HL-60 (cell line): ENCODE data around the gene ZNF664.

Experiments used
- GABPA ChIP-seq: IDR thresholded peaks from 2 replicates; pipeline ENCODE4 v1.6.1; 2012; ENCODE audit warnings: low read depth
- POLR2AphosphoS5 ChIP-seq: IDR thresholded peaks from 2 replicates; pipeline ENCODE4 v1.6.1; 2012; ENCODE audit warnings: low read depth
- TF ChIP-seq, protein P1 (sequence below): IDR thresholded peaks from one replicate; pipeline ENCODE4 v1.5.1; 2011; ENCODE audit warnings: low read length, control low read depth, inconsistent platforms; ENCODE audit not compliant: insufficient read depth
- TF ChIP-seq, protein P2 (sequence below): IDR thresholded peaks from 2 replicates; pipeline ENCODE4 v1.6.1; 2012; ENCODE audit warnings: low read depth; ENCODE audit not compliant: insufficient replicate concordance

DNA sequence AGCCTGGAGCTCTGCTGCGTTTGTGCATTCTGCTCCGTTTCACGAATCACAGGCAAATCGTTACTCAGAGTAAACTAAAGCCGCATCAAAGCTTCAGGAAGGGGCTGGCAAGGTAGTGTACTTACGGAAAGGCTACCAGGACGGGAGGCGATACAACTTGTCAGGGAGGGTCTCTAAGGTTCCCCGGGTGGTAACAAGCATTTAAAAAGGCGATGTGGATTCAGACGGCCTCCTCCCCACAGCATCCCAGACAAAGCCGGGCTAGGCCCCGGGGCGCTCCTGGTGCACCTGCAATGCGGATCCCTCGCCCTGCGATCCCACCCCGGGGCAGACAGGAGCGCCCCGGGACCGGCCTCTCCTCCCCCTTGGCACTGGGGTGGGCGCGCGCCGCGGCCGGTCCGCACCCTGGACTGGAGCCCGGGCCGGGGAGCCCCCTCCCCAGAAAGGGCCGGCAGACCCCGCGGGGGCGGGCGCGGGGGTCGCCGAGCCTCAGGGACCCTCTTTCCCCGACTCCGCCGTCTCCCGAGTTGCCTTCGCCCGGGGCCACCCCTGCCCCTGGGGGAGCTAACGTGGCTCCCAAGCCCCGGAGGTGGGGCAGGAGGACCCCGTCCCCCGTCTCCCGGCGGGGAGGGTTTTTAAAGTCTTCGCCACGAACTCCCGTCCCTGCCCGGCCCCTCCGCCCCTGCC, 1.1 kb upstream of the ZNF664 start:
- TF ChIP-seq POLR2AphosphoS5 (no peak), GABPA (no peak)
- TF ChIP-seq, protein P1, sequence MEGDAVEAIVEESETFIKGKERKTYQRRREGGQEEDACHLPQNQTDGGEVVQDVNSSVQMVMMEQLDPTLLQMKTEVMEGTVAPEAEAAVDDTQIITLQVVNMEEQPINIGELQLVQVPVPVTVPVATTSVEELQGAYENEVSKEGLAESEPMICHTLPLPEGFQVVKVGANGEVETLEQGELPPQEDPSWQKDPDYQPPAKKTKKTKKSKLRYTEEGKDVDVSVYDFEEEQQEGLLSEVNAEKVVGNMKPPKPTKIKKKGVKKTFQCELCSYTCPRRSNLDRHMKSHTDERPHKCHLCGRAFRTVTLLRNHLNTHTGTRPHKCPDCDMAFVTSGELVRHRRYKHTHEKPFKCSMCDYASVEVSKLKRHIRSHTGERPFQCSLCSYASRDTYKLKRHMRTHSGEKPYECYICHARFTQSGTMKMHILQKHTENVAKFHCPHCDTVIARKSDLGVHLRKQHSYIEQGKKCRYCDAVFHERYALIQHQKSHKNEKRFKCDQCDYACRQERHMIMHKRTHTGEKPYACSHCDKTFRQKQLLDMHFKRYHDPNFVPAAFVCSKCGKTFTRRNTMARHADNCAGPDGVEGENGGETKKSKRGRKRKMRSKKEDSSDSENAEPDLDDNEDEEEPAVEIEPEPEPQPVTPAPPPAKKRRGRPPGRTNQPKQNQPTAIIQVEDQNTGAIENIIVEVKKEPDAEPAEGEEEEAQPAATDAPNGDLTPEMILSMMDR = no peak
- TF ChIP-seq, protein P2, sequence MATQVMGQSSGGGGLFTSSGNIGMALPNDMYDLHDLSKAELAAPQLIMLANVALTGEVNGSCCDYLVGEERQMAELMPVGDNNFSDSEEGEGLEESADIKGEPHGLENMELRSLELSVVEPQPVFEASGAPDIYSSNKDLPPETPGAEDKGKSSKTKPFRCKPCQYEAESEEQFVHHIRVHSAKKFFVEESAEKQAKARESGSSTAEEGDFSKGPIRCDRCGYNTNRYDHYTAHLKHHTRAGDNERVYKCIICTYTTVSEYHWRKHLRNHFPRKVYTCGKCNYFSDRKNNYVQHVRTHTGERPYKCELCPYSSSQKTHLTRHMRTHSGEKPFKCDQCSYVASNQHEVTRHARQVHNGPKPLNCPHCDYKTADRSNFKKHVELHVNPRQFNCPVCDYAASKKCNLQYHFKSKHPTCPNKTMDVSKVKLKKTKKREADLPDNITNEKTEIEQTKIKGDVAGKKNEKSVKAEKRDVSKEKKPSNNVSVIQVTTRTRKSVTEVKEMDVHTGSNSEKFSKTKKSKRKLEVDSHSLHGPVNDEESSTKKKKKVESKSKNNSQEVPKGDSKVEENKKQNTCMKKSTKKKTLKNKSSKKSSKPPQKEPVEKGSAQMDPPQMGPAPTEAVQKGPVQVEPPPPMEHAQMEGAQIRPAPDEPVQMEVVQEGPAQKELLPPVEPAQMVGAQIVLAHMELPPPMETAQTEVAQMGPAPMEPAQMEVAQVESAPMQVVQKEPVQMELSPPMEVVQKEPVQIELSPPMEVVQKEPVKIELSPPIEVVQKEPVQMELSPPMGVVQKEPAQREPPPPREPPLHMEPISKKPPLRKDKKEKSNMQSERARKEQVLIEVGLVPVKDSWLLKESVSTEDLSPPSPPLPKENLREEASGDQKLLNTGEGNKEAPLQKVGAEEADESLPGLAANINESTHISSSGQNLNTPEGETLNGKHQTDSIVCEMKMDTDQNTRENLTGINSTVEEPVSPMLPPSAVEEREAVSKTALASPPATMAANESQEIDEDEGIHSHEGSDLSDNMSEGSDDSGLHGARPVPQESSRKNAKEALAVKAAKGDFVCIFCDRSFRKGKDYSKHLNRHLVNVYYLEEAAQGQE = no peak
